HEK293 (cell line): ENCODE measurements around the gene FOSB.

ENCODE experiments used
- CTCF ChIA-PET: fragments of 350-600 bp; formaldehyde crosslinking; extraction: SDS; loops from one replicate; lab custom pipeline; 2021; ENCODE audit warnings: antibody characterized with exemption; lab: Yijun Ruan, JAX
- POLR2A ChIA-PET: fragments of 300-600 bp; formaldehyde crosslinking; extraction: SDS; loops from one replicate; lab custom pipeline; 2020; ENCODE audit warnings: antibody characterized with exemption, inconsistent platforms; lab: Yijun Ruan, JAX
- H3K27ac ChIP-seq: fragments of 200-500 bp; sonication (Bioruptor generic); 2 replicates; pipeline ENCODE4 v1.5.1; 2014; ENCODE audit warnings: low read depth, low read length, control low read depth, inconsistent platforms; ENCODE audit errors: extremely low read depth
- H3K36me3 ChIP-seq, 2 experiments: fragments of 200-500 bp in 1 of 2; sonication (Bioruptor generic) in 1 of 2; 1 replicate in 1 of 2; 2 replicates in 1 of 2; pipeline ENCODE4 v1.5.1; 2014 to 2017; ENCODE audit warnings: inconsistent platforms in 2 of 2, low read length in 2 of 2; ENCODE audit not compliant: control insufficient read depth in 2 of 2, insufficient read depth in 1 of 2
- H3K4me1 ChIP-seq: fragments of 200-500 bp; sonication (Bioruptor generic); 2 replicates; pipeline ENCODE4 v1.5.1; 2014; ENCODE audit warnings: mild to moderate bottlenecking, low read length, inconsistent platforms; ENCODE audit not compliant: control insufficient read depth, insufficient read depth
- H3K4me3 ChIP-seq: 2 replicates; pipeline ENCODE4 v1.5.1; 2011; ENCODE audit warnings: low read depth, mild to moderate bottlenecking, control low read depth, low read length, moderate library complexity
- H3K9me3 ChIP-seq: fragments of 200-500 bp; sonication (Bioruptor generic); 2 replicates; pipeline ENCODE4 v1.5.1; 2014; ENCODE audit warnings: low read depth, low read length, inconsistent platforms; ENCODE audit not compliant: control insufficient read depth, insufficient read depth
- IKZF3 ChIP-seq: fragments of 450-650 bp; IDR thresholded peaks from 2 replicates; pipeline ENCODE4 v1.5.0; 2018; ENCODE audit warnings: missing biosample characterization, mild to moderate bottlenecking, missing genetic modification characterization, moderate library complexity
- OVOL3 ChIP-seq: fragments of 450-650 bp; formaldehyde crosslinking; IDR thresholded peaks from 2 replicates; pipeline ENCODE4 v1.5.1; 2016; ENCODE audit warnings: missing biosample characterization, missing genetic modification characterization
- ZBTB20 ChIP-seq: fragments of 450-650 bp; formaldehyde crosslinking; IDR thresholded peaks from 2 replicates; pipeline ENCODE4 v1.5.1; 2016; ENCODE audit warnings: missing biosample characterization, missing genetic modification characterization
- ZBTB48 ChIP-seq: fragments of 450-650 bp; formaldehyde crosslinking; IDR thresholded peaks from 2 replicates; pipeline ENCODE4 v1.5.1; 2016; ENCODE audit warnings: missing biosample characterization, missing genetic modification characterization
- ZEB2 ChIP-seq: fragments of 450-650 bp; formaldehyde crosslinking; IDR thresholded peaks from 2 replicates; pipeline ENCODE4 v1.5.1; 2016; ENCODE audit warnings: missing biosample characterization, missing genetic modification characterization
- ZFP37 ChIP-seq: fragments of 450-650 bp; formaldehyde crosslinking; IDR thresholded peaks from 2 replicates; pipeline ENCODE4 v1.5.1; 2016; ENCODE audit warnings: missing biosample characterization, missing genetic modification characterization
- ZFP41 ChIP-seq: fragments of 450-650 bp; formaldehyde crosslinking; IDR thresholded peaks from 2 replicates; pipeline ENCODE4 v1.5.1; 2016; ENCODE audit warnings: missing biosample characterization, missing genetic modification characterization, borderline replicate concordance
- ZNF121 ChIP-seq: fragments of 450-650 bp; formaldehyde crosslinking; IDR thresholded peaks from 2 replicates; pipeline ENCODE4 v1.5.1; 2016; ENCODE audit warnings: missing biosample characterization, missing genetic modification characterization
- ZNF239 ChIP-seq: fragments of 450-650 bp; formaldehyde crosslinking; IDR thresholded peaks from 2 replicates; pipeline ENCODE4 v1.5.1; 2016; ENCODE audit warnings: missing biosample characterization, missing genetic modification characterization
- ZNF248 ChIP-seq: fragments of 450-650 bp; formaldehyde crosslinking; IDR thresholded peaks from 2 replicates; pipeline ENCODE4 v1.5.1; 2017; ENCODE audit warnings: missing biosample characterization, missing genetic modification characterization
- ZNF600 ChIP-seq: fragments of 450-650 bp; formaldehyde crosslinking; IDR thresholded peaks from 2 replicates; pipeline ENCODE4 v1.5.1; 2016; ENCODE audit warnings: missing biosample characterization, missing genetic modification characterization
- ZNF677 ChIP-seq: fragments of 450-650 bp; IDR thresholded peaks from 2 replicates; pipeline ENCODE4 v1.5.0; 2018; ENCODE audit warnings: missing biosample characterization, mild to moderate bottlenecking, missing genetic modification characterization, moderate library complexity
- ZNF768 ChIP-seq: fragments of 450-650 bp; formaldehyde crosslinking; IDR thresholded peaks from 2 replicates; pipeline ENCODE4 v1.5.1; 2018; ENCODE audit warnings: missing biosample characterization, mild to moderate bottlenecking, missing genetic modification characterization
- ZSCAN30 ChIP-seq: fragments of 450-650 bp; IDR thresholded peaks from 2 replicates; pipeline ENCODE4 v1.5.1; 2018; ENCODE audit warnings: missing biosample characterization, mild to moderate bottlenecking, missing genetic modification characterization, moderate library complexity
- TF ChIP-seq, protein P1 (sequence below): fragments of 450-650 bp; formaldehyde crosslinking; IDR thresholded peaks from 2 replicates; pipeline ENCODE4 v1.5.1; 2016; ENCODE audit warnings: missing biosample characterization, missing genetic modification characterization
- TF ChIP-seq, protein P2 (sequence below): fragments of 450-650 bp; formaldehyde crosslinking; IDR thresholded peaks from 2 replicates; pipeline ENCODE4 v1.5.1; 2016; ENCODE audit warnings: missing biosample characterization, missing genetic modification characterization, borderline replicate concordance

The FOSB gene

DNA sequence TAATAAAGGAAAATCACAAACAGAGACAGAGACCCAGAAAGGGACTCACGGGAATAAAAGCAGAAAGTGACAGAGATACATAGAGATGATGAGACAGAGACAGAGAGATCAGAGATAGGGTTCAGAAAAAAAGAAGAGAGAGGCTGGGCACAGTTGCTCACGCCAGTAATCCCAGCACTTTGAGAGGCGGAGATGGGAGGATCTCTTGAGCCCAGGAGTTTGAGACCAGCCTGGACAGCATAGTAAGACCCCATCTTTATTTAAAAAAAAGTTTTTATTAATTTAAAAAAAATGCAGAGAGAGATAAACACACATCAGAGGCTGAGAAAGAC lies 19.4 kb upstream of the FOSB start:
- POLR2A ChIA-PET, result interaction anchor here (1.4 kb wide), 1 partner anchor 30 kb away, joined by 4 read pairs; no protein-coding TSS in a partner anchor
- 0 out of 2 replicates have a peak, but pooled peaks cover 4% of the 10 kb centered on the region for H3K4me1 ChIP-seq
- no peak overlapping the region for H3K27ac ChIP-seq
- TF ChIP-seq ZNF248 (tag by site-specific recombination), result no peak
- no peak for TF ChIP-seq ZNF677 (tag by site-specific recombination)
- peak; percentile 91 for TF ChIP-seq ZNF121 (tag by site-specific recombination)
- TF ChIP-seq ZSCAN30, result no peak
- no peak for TF ChIP-seq ZFP41 (tag by site-specific recombination)
- no peak for TF ChIP-seq IKZF3
- TF ChIP-seq, all 188 proteins: peak for 1
- CTCF ChIA-PET, result interaction anchor here (0.5 to 4.2 kb wide), 9 partner anchors 9 to 194 kb away, joined by 3 to 33 read pairs (median 4); no protein-coding TSS in a partner anchor
- H3K9me3 ChIP-seq, result no peaks in the 10 kb centered on the region
- H3K4me3 ChIP-seq, result no peak overlapping the region
- no peaks in the 10 kb centered on the region for H3K36me3 ChIP-seq

DNA sequence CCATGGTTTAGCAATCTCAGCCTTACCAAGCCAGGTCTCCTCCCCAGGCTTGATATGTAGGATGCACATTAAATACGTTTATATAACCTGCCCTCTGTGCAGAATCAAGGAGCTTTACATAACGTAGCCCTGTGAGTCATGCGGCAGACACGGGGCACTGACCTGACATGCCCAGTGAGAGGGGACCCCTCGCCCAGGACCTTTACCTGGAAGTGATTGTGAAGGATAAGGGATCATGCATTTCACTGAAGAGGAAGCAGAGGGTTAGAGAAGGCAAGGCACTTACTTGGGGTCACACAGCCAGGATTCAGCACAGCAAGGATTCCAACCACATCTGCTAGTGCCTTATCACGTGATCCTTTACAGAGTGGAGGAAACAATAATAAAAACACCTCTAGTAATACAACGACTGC lies 18.9 kb upstream of the FOSB start:
- 0 out of 2 replicates have a peak, but pooled peaks cover 4% of the 10 kb centered on the region for H3K4me1 ChIP-seq
- H3K9me3 ChIP-seq, result no peaks in the 10 kb centered on the region
- H3K27ac ChIP-seq, result 0 out of 2 replicates have a peak overlapping the region, but pooled peaks have one; percentile 25
- TF ChIP-seq ZNF768 (tag by site-specific recombination), result peak; percentile 39; the same call in 1 of the 2 replicates
- TF ChIP-seq, protein P1, sequence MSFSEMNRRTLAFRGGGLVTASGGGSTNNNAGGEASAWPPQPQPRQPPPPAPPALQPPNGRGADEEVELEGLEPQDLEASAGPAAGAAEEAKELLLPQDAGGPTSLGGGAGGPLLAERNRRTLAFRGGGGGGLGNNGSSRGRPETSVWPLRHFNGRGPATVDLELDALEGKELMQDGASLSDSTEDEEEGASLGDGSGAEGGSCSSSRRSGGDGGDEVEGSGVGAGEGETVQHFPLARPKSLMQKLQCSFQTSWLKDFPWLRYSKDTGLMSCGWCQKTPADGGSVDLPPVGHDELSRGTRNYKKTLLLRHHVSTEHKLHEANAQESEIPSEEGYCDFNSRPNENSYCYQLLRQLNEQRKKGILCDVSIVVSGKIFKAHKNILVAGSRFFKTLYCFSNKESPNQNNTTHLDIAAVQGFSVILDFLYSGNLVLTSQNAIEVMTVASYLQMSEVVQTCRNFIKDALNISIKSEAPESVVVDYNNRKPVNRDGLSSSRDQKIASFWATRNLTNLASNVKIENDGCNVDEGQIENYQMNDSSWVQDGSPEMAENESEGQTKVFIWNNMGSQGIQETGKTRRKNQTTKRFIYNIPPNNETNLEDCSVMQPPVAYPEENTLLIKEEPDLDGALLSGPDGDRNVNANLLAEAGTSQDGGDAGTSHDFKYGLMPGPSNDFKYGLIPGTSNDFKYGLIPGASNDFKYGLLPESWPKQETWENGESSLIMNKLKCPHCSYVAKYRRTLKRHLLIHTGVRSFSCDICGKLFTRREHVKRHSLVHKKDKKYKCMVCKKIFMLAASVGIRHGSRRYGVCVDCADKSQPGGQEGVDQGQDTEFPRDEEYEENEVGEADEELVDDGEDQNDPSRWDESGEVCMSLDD, result peak; percentile 47; the same call in 1 of the 2 replicates
- TF ChIP-seq ZFP37 (tag by site-specific recombination), result no peak
- TF ChIP-seq ZNF239, result no peak
- peak; percentile 64; the same call in 1 of the 2 replicates for TF ChIP-seq ZBTB48 (tag by site-specific recombination)
- TF ChIP-seq ZNF600 (tag by site-specific recombination), result peak; percentile 44; the same call in 1 of the 2 replicates
- TF ChIP-seq ZEB2 (tag by site-specific recombination), result 0 out of 2 replicates have a peak, but pooled peaks have one; percentile 19
- no peak for TF ChIP-seq OVOL3
- TF ChIP-seq, protein P2, sequence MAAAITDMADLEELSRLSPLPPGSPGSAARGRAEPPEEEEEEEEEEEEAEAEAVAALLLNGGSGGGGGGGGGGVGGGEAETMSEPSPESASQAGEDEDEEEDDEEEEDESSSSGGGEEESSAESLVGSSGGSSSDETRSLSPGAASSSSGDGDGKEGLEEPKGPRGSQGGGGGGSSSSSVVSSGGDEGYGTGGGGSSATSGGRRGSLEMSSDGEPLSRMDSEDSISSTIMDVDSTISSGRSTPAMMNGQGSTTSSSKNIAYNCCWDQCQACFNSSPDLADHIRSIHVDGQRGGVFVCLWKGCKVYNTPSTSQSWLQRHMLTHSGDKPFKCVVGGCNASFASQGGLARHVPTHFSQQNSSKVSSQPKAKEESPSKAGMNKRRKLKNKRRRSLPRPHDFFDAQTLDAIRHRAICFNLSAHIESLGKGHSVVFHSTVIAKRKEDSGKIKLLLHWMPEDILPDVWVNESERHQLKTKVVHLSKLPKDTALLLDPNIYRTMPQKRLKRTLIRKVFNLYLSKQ, result no peak
- CTCF ChIA-PET, result interaction anchor here (0.8 to 4.2 kb wide), 8 partner anchors 9 to 194 kb away, joined by 3 to 33 read pairs (median 5); no protein-coding TSS in a partner anchor
- no peak overlapping the region for H3K4me3 ChIP-seq
- POLR2A ChIA-PET, result interaction anchor here (0.9 to 1.4 kb wide), 2 partner anchors 24 to 30 kb away, joined by 3 to 4 read pairs; no protein-coding TSS in a partner anchor
- H3K36me3 ChIP-seq, result no peaks in the 10 kb centered on the region

DNA sequence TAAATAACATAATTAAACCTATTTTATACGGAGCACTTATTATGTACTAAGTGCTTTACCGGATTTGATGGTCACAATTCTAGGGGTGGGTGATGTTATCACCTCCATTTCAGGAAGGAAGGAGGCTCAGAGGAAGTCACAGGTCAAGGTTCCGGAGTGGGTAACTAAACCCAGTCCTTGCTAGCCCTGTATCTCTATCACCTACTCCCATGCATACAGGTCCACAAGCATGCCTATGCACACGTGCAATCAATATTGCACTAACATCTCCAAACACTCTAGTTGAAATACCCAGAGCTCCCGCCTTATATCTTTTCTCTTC lies 17.8 kb upstream of the FOSB start:
- H3K36me3 ChIP-seq, result no peaks in the 10 kb centered on the region
- no peak overlapping the region; the same call in 1 of the 2 replicates for H3K4me3 ChIP-seq
- 0 out of 2 replicates have a peak, but pooled peaks cover 4% of the 10 kb centered on the region for H3K4me1 ChIP-seq
- POLR2A ChIA-PET, result interaction anchor here (1.4 kb wide), 1 partner anchor 29 kb away, joined by 4 read pairs; no protein-coding TSS in a partner anchor
- no peak overlapping the region for H3K27ac ChIP-seq
- no peaks in the 10 kb centered on the region for H3K9me3 ChIP-seq
- peak; percentile 8; the same call in 1 of the 2 replicates for TF ChIP-seq ZBTB20 (tag by site-specific recombination)
- TF ChIP-seq IKZF3, result no peak
- CTCF ChIA-PET, result interaction anchor here (0.6 to 4.2 kb wide), 8 partner anchors 10 to 806 kb away, joined by 3 to 33 read pairs (median 4); no protein-coding TSS in a partner anchor
